Endometrial microvascular endothelial cells (primary cell): Measurements from ENCODE around the gene CRADD. TPM values are rescaled to one million over a fixed set of nuclear protein-coding genes. Genes with fewer than 3 reads are reported as not detected.
"Not testable (repeated sequence)": the region's sequence is repeated elsewhere in the genome, so short reads cannot be mapped to it uniquely, and the experiment has no call there.

ENCODE experiments used
- in situ Hi-C: cut with HindIII; loops from 2 replicates; pipeline ENCODE4 v1.10.0; 2017; ENCODE audit warnings: low sequenced_read_pairs, low pct_unique_long_range_greater_than_20kb; ENCODE audit errors: inconsistent ontology term
- total RNA-seq: library from RNA; depleted of rRNA; stranded (reverse); fragments of >200 nt; gene quantifications from one replicate; pipeline ENCODE4 v1.2.3, GENCODE V29; 2015; ENCODE audit errors: inconsistent ontology term

The CRADD gene
- total RNA-seq, 1 donor from 2014 or later: 28.3 TPM

GRCh38 chr12:93925585-93926205, 248.5 kb downstream of the CRADD start:
- in situ Hi-C loops: no loop called here

- in situ Hi-C loops: no loop called here
Measured at GRCh38 chr12:93926237-93926636, 249.1 kb downstream of the CRADD start.

- in situ Hi-C loops: not testable (repeated sequence)
Measured at GRCh38 chr12:93929081-93929480, 251.9 kb downstream of the CRADD start.

- in situ Hi-C loops: no loop called here
Measured at GRCh38 chr12:93937812-93938211, 260.6 kb downstream of the CRADD start.

- in situ Hi-C loops: no loop called here
Measured at GRCh38 chr12:93938317-93938716, 261.1 kb downstream of the CRADD start.

- in situ Hi-C loops: no loop called here
Measured at GRCh38 chr12:93938931-93939330, 261.8 kb downstream of the CRADD start.

GRCh38 chr12:93939641-93940325, 262.6 kb downstream of the CRADD start:
- in situ Hi-C loops: no loop called here

GRCh38 chr12:93943780-93944179, 266.6 kb downstream of the CRADD start:
- in situ Hi-C loops: no loop called here

GRCh38 chr12:93944201-93944600, 267.0 kb downstream of the CRADD start:
- in situ Hi-C loops: no loop called here

Other genes with a start within 250 kb of the CRADD start
- 69.1 TPM for gene UBE2N, start 235.4 kb upstream of the CRADD start, total RNA-seq
- gene MRPL42, start 209.9 kb upstream of the CRADD start, total RNA-seq: 89.9 TPM
- 89.3 TPM for gene SOCS2, start 104.7 kb upstream of the CRADD start, total RNA-seq